ENCODE data around the gene E2F7.

Gene E2F7

GRCh38 chr12:77013091-77013490, 52.3 kb downstream of the E2F7 start:
- no peak for DNase-seq (ENCODE audit: low spot score)

GRCh38 chr12:77010691-77011548, 54.4 kb downstream of the E2F7 start:
- DNase-seq (ENCODE audit: low spot score): peak; percentile 87

GRCh38 chr12:77007476-77007875, 57.9 kb downstream of the E2F7 start:
- no peak for DNase-seq (ENCODE audit: low spot score)

- no peak for DNase-seq (ENCODE audit: low spot score)
Observed at GRCh38 chr12:77005611-77006098, 59.7 kb downstream of the E2F7 start.

- no peak for DNase-seq (ENCODE audit: low spot score)
Observed at GRCh38 chr12:77003914-77004313, 61.5 kb downstream of the E2F7 start.

- no peak for DNase-seq (ENCODE audit: low spot score)
Observed at GRCh38 chr12:77003246-77003645, 62.1 kb downstream of the E2F7 start.

GRCh38 chr12:77002382-77002781, 63.0 kb downstream of the E2F7 start:
- no peak for DNase-seq (ENCODE audit: low spot score)

GRCh38 chr12:77001276-77001675, 64.1 kb downstream of the E2F7 start:
- DNase-seq (ENCODE audit: low spot score): no peak

GRCh38 chr12:76998908-76999556, 66.3 kb downstream of the E2F7 start:
- DNase-seq (ENCODE audit: low spot score): no peak

GRCh38 chr12:76998386-76998785, 67.0 kb downstream of the E2F7 start:
- DNase-seq (ENCODE audit: low spot score): no peak

GRCh38 chr12:76997011-76997780, 68.2 kb downstream of the E2F7 start:
- no peak for DNase-seq (ENCODE audit: low spot score)

GRCh38 chr12:76990716-76991115, 74.7 kb downstream of the E2F7 start:
- DNase-seq (ENCODE audit: low spot score): no peak

- no peak for DNase-seq (ENCODE audit: low spot score)
Observed at GRCh38 chr12:76984566-76984965, 80.8 kb downstream of the E2F7 start.

- no peak for DNase-seq (ENCODE audit: low spot score)
Observed at GRCh38 chr12:76983420-76983819, 81.9 kb downstream of the E2F7 start.

- no peak for DNase-seq (ENCODE audit: low spot score)
Observed at GRCh38 chr12:76980196-76980595, 85.2 kb downstream of the E2F7 start.

- DNase-seq (ENCODE audit: low spot score): no peak
Observed at GRCh38 chr12:76976777-76977382, 88.5 kb downstream of the E2F7 start.

All from Ammon's horn (tissue), 1 donor.